AG09319 (cell line): ENCODE measurements around the gene ZNF792.

ENCODE experiments used
- DNase-seq: peaks from one replicate; pipeline ENCODE4 v3.0.0-alpha.2; 2010; ENCODE audit warnings: low read depth; ENCODE audit errors: extremely low read depth
- TF ChIP-seq, protein P1 (sequence below): IDR thresholded peaks from 2 replicates; pipeline ENCODE4 v1.5.1; 2011; ENCODE audit warnings: low read depth, mild to moderate bottlenecking, inconsistent platforms, low read length, moderate library complexity

ZNF792 gene

DNA sequence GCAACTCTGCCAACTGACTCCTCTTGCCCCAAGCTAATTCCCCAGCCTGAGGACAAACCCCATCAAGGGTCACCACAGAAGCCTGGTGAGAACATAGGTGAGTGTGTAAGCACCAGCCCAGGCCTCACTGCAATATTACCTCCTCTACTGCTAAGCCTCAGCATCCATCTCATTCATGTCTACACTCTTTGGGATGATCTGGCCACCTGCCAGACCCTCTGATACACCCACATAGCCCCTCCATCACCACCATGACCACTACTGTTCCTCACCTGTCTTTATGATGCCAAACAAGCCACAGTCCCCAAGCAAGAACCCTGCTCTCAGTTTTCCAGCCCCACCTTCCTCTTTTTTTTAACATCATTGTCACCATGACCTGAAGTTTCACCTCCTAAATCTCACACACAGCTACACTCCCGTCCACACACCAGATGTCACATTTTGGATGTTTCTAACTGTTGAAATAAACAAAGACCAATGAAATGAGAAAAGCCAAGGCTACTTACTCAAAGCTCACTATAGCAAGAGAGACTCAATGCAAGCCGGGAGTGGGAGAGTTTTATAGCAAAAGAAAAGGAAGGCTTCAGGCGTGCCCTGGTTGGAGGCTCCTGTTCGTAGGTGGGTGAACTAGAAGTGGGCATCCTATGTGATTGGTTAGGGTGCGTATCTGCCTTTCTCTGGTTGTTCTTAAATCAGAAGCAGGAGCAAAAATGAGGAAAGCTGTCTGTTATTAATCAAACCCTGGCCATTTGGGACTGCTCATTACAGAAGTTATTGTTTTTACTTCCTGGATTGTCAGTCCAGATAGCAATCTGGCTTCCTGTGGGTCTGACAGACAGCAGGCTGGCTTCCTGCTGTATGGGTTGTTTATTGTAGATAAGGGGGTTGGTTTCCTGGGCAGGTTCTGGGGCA, 2.0 kb downstream of the ZNF792 start:
- DNase-seq: no peak
- TF ChIP-seq, protein P1, sequence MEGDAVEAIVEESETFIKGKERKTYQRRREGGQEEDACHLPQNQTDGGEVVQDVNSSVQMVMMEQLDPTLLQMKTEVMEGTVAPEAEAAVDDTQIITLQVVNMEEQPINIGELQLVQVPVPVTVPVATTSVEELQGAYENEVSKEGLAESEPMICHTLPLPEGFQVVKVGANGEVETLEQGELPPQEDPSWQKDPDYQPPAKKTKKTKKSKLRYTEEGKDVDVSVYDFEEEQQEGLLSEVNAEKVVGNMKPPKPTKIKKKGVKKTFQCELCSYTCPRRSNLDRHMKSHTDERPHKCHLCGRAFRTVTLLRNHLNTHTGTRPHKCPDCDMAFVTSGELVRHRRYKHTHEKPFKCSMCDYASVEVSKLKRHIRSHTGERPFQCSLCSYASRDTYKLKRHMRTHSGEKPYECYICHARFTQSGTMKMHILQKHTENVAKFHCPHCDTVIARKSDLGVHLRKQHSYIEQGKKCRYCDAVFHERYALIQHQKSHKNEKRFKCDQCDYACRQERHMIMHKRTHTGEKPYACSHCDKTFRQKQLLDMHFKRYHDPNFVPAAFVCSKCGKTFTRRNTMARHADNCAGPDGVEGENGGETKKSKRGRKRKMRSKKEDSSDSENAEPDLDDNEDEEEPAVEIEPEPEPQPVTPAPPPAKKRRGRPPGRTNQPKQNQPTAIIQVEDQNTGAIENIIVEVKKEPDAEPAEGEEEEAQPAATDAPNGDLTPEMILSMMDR: no peak

DNA sequence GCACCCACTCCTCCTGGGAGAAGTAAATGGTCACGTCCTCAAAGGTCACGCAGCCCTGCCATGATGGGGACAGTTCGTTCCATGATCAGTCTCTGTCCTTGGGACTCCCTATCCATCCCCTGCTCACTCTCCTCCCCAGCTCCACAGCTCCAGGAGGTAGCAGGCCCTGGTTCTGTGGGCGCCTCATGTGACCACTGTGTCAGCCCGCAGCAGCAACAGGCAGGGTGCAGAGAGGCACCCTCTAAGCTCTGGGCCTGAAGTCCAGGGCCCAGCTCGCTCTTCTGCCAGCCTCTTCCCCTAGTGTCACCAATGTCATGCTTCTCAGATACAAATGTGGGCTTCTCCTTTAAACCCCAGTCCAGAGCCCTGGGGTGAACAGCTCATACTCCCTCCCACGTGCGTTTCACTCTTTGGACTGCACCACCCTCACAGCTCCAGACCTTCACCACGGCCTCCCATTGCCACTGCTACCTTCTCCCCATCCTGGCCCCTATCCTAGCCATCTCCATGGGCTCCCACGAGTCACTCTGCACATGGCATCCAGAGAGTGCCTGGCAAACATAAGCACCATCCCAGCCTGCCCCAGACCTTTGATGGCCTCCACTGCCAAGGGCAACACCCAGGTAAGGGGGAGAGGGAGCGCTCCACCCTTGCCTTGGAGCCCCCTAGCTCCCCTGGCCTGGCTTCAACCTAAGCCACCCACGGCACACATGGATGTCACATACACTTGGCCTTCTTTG, 2.9 kb downstream of the ZNF792 start:
- TF ChIP-seq, protein P1: no peak
- no peak for DNase-seq

DNA sequence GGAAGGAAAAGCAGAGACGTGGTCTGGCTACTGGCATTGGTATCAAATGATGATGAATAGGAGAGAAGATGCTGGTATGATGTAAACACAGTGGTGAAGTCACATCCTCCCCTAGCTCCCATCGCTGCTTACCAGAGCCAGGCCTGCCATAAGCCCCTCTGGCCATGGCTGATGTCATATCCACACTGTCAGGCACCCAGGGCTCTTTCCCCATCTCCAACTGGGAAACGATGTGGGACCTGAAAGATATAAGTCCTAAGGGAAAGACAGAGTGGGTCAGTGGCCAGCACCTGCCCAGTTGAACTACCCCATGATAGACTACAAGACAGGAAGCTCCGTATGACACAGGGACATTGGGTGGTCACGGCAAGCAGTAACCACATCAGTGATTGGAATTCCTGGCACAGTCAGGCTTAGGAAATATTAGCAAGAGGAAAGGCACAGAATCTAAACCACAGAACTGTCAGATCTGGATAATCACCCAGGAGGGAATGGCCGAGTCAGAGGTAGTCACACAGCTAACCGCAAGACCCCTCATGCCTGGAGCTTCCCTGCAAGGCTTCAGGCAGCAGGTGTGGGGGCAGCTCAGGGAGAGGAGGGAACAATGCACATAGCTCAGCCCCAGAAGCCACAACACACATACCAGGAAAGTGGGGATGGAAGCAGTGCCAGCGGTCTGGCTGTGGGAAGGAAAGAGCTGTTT, 3.8 kb downstream of the ZNF792 start:
- DNase-seq: no peak
- TF ChIP-seq, protein P1: no peak

DNA sequence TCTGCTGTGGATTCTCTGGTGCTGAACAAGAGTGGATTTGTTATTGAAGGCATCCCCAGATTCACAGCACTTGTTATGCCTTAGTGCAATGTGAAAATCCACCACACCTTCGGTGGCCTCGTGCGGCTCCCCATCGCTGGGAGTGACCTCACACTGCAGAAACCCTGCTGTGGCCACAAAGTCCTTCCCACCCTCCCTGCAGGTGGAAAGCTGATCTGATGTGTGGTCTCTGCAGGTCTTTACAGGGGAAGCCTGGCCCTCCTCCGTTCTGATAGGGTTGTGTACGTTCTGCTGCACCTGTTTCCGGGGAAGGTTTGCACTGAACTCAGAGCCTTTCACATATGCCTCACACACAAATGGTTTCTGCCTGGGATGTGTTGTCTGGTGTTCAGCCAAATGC, 5.0 kb downstream of the ZNF792 start:
- DNase-seq: no peak
- TF ChIP-seq, protein P1: no peak

DNA sequence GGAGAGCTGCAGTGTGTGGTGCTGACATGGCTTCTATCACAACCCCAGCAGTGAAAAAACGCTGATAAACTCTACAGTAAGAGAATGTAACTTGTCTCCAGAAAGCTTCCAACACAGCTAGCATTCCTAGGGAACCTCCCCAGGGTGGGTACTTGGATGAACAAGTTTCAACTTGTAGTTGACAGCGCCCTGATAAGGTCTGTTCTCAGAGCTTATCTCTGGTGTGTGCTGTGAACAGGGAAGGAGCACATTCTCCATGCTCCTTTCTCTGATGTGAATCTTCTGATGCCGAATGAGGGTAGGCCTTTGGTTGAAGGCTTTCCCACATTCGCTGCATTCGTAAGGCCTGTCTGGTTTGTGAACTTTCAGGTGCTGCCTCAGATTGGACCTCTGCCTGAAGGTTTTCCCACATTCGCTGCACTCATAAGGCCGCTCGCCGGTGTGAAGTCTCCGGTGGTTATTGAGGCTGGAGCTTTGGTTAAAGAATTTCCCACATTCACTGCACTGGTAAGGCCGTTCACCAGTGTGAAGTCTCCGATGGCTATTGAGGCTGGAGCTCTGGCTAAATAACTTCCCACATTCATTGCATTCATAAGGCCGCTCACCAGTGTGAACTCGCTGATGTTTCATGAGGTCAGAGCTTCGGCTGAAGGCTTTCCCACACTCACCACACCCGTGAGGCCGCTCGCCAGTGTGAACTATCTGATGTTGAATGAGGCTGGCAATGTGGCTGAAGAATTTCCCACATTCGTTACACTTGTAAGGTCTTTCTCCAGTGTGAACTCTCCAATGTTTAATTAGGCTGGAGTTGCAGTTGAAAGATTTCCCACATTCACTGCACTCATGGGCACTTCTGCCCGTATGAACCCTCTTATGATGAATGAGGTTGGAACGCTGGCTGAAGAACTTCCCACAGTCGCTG, 5.9 kb downstream of the ZNF792 start:
- TF ChIP-seq, protein P1: no peak
- DNase-seq: no peak

DNA sequence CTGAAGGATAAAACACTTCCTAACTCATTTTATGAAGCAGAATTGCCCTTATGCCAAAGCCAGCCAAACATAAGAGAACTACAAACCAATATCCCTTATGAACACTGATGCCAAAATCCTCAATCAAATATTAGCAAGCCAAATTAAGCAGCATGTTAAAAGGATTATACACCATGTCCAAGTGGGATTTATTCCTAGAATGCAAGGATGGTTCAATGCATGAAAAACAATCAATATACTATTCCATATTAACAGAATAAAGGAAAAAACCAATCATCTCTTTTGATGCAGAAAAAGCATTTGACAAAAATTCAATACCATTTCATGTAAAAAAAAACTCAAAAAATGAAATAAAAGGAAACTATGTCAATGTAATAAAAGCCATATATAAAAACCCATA, 10.9 kb downstream of the ZNF792 start:
- TF ChIP-seq, protein P1: no peak

More for the DNA sequence above, 10.9 kb downstream of the ZNF792 start:
- DNase-seq: no peak
